HUDEP-2 (cell line): ENCODE results near the gene MTHFD1L.
"Not testable (repeated sequence)": the region's sequence is repeated elsewhere in the genome, so short reads cannot be mapped to it uniquely, and the experiment has no call there.

Experiments used
- DNase-seq, 76 experiments: peaks; one replicate each; lab custom pipeline; 2025; ENCODE audit not compliant: unreplicated experiment in 76 of 76; lab: John Stamatoyannopoulos, UW

Gene MTHFD1L

DNA sequence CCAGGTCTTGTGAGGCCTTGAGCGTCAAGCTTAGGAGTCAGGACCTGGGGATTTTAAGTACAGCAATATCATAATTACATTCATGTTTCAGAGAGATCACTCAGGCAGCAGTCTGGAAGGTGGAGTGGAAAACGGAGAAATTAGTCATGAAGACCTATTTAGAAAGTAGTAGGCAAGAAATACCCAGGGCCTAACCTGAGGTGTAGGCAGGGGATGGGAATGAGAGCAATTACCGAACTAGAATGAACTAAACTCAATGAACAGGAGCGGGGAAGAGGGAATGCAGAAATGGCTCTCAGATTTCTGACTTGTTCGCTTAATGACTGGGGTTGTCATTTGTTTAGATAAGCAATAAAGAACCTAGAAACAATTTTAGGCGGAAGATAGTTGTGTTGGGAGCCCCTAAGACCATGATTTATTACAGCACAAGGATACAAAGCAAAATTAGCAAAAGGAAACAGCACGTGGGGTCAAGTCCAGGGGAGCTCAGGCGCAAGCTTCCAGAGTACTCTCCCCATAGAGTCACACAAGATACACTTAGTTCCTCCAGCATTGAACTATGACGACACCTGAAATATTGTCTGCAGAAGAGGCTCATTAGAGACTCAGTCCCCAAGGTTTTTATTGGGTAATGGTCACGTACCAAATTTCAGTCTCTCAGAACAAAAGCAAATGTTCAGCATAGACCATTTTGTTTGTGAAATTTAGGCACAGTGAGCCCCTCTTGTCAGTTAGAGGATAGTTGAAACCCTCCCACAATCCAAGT is 195.4 kb downstream of the MTHFD1L start:
- no peak for DNase-seq

GRCh38 chr6:151063352-151063751 is 197.8 kb downstream of the MTHFD1L start:
- no peak for DNase-seq

GRCh38 chr6:151063842-151064647 is 198.5 kb downstream of the MTHFD1L start:
- no peak for DNase-seq

DNA sequence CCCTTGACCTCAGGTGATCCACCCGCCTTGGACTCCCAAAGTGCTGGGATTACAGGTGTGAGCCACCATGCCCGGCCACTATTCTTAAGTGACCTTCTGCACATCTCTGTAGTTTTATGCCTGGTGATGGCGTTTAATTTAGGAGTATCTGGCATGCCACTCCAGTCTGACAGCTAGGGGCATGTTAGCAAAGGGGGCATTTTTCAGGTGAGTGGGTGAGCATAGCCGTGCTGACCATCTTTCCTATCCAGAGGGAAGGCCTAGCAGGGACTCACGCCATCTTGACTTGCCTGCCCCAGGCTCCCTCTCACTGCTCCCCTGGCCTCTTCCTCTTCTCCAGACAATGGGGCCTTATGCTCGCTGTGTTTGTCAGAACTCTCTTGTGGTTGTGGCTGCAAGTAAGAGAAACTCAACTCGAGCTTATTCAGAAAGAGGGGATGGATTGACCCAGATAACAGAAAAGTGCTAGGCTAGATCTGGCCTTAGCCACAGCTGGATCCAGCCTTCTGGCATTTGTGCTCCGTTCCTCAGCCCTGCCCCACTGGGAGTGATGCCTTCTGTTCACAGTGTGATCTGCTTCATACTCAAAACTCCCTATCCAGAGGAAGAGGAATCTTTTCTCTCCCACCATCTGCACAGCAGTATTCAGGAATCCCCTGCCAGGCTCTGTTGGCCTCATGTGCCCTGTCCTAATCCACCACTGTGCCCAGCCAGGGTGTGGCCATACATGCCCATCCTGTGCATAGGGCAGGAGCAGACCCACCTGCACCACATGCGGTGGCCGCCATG is 199.7 kb downstream of the MTHFD1L start:
- DNase-seq = no peak

DNA sequence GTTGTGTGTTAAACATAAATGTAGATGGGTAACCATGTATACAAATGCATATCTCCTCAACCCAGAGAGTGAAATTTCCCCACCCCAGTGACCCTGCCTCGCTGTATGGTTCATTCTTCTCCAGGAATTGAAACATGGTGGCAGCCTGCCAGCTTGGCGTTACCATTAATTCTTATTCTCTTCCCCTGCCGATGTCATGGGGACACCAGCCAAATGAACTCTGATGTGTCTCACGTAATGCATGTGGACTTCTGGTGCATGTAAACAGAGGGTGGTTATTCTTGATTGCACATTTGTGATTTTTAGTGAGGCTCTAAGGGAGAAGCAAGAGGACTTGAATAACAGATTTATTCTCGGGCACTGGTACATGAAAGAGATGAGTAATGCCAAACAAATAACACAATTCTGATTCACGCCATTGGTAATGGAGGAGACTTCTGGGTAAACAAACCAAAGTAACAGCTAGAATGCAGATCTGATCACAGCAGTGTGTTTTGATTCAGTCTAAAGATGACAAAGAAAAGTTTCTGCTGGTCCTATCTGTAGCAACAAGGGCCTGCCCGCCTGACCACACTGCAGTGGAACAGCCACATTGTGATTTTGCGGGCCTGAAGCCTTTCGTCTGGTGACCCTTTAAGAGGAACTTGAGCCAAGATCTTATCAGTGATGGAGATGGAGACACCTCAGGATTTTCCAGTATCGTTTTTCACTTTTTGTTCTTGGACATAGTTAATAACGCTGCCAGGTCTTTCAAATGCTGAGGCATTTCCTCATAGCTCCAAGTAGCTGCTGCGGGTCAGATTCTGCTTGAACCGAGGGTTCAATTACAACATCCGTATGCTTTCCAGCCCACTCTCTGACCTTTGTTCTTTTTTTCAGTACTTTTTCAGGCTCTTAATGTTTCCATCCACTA is 202.4 kb downstream of the MTHFD1L start:
- DNase-seq = no peak

DNA sequence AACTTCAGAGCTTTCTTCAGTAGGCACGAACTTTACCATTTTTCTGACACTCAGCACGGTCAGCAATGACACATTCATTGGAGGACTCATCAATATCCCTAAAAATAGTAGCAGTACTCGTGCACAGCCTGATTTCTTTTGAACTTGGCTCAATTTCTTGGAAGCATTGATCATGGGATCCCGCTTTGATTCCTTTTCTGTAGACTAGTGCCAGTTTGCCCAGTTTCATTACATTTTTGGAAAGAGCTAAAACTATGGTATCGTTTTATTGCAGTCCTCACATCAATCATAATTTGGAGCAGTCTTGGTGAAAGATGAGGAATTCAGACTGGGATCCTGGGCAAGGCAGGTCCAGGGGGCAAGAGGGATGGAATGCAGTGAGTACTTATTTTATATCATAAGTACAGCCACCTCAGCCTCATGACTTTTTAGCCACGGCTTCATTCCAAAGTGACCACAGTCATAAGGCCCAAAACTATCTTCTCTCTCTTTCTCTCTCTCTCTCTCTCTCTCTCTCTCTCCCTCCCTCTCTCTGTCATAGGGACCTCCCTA is 203.3 kb downstream of the MTHFD1L start:
- no peak for DNase-seq

GRCh38 chr6:151069641-151070040 is 204.1 kb downstream of the MTHFD1L start:
- DNase-seq = no peak

DNA sequence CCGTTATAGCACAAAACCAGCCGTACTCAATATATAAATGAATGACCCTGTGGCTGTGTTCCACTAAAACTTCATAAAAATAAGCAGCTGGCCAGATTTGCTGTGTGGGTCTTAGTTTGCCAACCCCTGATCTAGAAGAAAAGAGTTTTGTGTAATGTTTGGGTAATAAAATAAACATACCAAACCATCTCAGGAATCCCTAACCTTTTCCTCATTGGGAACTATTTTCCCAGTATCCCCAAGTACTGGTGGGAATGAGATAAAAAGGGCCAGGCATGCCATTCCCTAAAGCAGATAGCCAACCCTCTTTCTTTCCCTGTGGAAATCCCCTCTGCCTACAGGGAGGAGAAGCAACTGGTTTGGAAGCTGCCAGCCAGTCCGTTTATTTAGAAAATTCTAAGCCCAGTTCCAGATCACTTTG is 205.1 kb downstream of the MTHFD1L start:
- no peak for DNase-seq

- no peak for DNase-seq
Observed at GRCh38 chr6:151071295-151071694, 205.8 kb downstream of the MTHFD1L start.

GRCh38 chr6:151073146-151073545 is 207.6 kb downstream of the MTHFD1L start:
- DNase-seq = no peak

DNA sequence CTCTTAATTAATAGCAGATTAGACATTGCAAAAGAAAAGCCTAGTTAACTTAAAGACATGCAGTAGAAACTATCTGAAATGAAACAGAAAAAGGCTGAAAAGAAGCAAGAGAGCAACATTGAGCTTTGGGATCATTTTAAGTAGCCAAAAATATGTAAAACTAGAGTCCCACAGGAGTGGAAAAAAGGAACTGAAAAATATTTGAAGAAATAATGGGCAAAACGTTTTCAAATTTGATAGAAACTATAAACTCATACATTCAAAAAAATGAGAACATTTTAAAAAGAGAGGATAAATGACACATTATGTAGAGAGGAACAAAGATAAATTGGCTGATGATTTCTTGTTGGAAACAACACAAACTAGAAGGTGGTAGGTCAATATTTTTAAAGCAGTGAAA is 208.2 kb downstream of the MTHFD1L start:
- no peak for DNase-seq

- no peak for DNase-seq
Observed at GRCh38 chr6:151075005-151075404, 209.5 kb downstream of the MTHFD1L start.

DNA sequence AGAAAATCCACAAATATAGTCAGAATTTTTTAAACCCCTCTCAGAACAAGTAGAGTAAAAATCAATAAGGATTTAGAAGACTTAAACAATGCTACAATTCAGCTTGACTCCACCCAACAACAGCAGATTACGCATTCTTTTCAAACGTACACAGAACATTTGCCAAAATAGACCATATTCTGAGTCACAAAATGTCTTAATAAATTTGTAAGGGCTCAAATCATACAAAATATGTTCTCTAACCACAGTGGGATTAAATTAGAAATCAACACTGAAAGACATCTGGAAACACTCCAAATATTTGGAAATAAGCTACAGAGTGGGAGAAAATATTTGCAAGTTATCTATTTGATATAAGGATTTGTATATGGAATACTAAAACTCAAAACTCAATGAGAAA is 210.0 kb downstream of the MTHFD1L start:
- no peak for DNase-seq

GRCh38 chr6:151075930-151076555 is 210.5 kb downstream of the MTHFD1L start:
- DNase-seq = no peak

DNA sequence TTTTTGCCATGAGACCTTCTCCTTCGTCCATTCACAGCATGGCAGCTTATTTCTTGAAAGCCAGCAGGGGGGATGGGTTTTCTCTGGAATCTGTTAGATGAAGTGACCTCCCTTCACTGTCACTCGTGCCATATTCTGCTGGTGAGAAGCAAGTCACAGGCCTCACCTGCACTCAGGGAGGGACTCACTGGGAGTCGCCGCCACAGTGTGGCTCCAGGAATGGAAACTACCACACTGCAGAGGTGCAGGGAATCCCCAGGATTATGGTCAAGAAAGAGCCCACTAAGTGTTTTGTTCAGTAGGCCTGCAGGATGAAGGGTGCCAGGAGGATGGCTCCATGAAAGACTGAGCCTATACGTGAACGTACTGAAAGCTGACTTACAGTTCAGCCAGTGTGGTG is 213.2 kb downstream of the MTHFD1L start:
- no peak for DNase-seq

- DNase-seq = no peak
Observed at GRCh38 chr6:151081656-151082055, 216.2 kb downstream of the MTHFD1L start.

GRCh38 chr6:151082079-151082478 is 216.6 kb downstream of the MTHFD1L start:
- DNase-seq = no peak

DNA sequence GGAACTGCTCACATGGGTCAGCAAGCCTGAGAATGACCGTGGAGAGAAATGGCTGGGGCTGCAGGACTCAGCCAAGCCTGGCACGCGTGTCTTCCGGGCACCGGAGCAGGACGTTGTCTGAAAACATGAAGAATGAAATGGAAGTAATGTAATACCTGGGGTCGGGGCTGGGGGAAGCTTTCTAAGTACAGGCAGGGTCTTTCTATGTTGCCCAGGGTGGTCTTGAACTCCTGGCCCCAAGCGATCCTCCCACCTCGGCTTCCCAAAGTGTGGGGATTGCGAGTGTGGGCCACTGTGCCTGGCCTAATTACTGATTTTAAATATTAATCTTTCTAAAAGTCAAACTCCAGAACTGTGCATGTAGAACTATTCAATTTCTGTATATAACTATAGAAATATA is 218.8 kb downstream of the MTHFD1L start:
- DNase-seq = no peak

- DNase-seq = not testable (repeated sequence)
Observed at GRCh38 chr6:151087055-151087454, 221.6 kb downstream of the MTHFD1L start.
